ENCODE data around the gene TCF3.
A peak's percentile ranks its signal among the peaks of the same experiment; 100 is the strongest.

GRCh38 chr19:1690699-1691307 is 38.4 kb upstream of the TCF3 start:
- TF ChIP-seq NFIC (IDR thresholded peaks at IDR 0.05) (no peak), USF1 (IDR thresholded peaks at IDR 0.05) (no peak), FOXM1 (IDR thresholded peaks at IDR 0.05; ENCODE audit: borderline replicate concordance, low read depth) (no peak), EP300 (IDR thresholded peaks at IDR 0.05; ENCODE audit: borderline replicate concordance) (no peak), TAF1 (IDR thresholded peaks at IDR 0.05; ENCODE audit: low read depth) (no peak), ZBTB7A (IDR thresholded peaks at IDR 0.05; ENCODE audit: low read depth) (peak; percentile 74; the same call in 1 of the 2 replicates), RAD21 (IDR thresholded peaks at IDR 0.05; ENCODE audit: low read depth) (no peak), TCF12 (IDR thresholded peaks at IDR 0.05; ENCODE audit: low read depth) (no peak), CREB1 (IDR thresholded peaks at IDR 0.05; ENCODE audit: low read depth) (no peak), CEBPB (IDR thresholded peaks at IDR 0.05) (no peak), YY1 (IDR thresholded peaks at IDR 0.05; ENCODE audit: low read depth) (no peak)
- TF ChIP-seq, protein P1, sequence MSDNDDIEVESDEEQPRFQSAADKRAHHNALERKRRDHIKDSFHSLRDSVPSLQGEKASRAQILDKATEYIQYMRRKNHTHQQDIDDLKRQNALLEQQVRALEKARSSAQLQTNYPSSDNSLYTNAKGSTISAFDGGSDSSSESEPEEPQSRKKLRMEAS (IDR thresholded peaks at IDR 0.05): no peak; the same call in 1 of the 2 replicates
- TF ChIP-seq, protein P2, sequence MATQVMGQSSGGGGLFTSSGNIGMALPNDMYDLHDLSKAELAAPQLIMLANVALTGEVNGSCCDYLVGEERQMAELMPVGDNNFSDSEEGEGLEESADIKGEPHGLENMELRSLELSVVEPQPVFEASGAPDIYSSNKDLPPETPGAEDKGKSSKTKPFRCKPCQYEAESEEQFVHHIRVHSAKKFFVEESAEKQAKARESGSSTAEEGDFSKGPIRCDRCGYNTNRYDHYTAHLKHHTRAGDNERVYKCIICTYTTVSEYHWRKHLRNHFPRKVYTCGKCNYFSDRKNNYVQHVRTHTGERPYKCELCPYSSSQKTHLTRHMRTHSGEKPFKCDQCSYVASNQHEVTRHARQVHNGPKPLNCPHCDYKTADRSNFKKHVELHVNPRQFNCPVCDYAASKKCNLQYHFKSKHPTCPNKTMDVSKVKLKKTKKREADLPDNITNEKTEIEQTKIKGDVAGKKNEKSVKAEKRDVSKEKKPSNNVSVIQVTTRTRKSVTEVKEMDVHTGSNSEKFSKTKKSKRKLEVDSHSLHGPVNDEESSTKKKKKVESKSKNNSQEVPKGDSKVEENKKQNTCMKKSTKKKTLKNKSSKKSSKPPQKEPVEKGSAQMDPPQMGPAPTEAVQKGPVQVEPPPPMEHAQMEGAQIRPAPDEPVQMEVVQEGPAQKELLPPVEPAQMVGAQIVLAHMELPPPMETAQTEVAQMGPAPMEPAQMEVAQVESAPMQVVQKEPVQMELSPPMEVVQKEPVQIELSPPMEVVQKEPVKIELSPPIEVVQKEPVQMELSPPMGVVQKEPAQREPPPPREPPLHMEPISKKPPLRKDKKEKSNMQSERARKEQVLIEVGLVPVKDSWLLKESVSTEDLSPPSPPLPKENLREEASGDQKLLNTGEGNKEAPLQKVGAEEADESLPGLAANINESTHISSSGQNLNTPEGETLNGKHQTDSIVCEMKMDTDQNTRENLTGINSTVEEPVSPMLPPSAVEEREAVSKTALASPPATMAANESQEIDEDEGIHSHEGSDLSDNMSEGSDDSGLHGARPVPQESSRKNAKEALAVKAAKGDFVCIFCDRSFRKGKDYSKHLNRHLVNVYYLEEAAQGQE (IDR thresholded peaks at IDR 0.05; ENCODE audit: low read depth): no peak

All from Ishikawa (cell line).